H54 (cell line): Measurements from ENCODE around the gene IL17C.

Source experiments
- DNase-seq: peaks from one replicate; pipeline ENCODE4 v3.0.0; 2011; ENCODE audit warnings: low spot score, mixed read lengths; ENCODE audit not compliant: insufficient read length
- FAIRE-seq: peaks from 3 replicates; lab custom pipeline; 2011; peaks lifted over from hg19 to GRCh38; lab: Jason Lieb, UNC
- POLR2A ChIP-seq: IDR thresholded peaks from 2 replicates; pipeline ENCODE4 v1.6.1; 2011; ENCODE audit warnings: low read depth, mild to moderate bottlenecking, low read length

Gene IL17C

DNA sequence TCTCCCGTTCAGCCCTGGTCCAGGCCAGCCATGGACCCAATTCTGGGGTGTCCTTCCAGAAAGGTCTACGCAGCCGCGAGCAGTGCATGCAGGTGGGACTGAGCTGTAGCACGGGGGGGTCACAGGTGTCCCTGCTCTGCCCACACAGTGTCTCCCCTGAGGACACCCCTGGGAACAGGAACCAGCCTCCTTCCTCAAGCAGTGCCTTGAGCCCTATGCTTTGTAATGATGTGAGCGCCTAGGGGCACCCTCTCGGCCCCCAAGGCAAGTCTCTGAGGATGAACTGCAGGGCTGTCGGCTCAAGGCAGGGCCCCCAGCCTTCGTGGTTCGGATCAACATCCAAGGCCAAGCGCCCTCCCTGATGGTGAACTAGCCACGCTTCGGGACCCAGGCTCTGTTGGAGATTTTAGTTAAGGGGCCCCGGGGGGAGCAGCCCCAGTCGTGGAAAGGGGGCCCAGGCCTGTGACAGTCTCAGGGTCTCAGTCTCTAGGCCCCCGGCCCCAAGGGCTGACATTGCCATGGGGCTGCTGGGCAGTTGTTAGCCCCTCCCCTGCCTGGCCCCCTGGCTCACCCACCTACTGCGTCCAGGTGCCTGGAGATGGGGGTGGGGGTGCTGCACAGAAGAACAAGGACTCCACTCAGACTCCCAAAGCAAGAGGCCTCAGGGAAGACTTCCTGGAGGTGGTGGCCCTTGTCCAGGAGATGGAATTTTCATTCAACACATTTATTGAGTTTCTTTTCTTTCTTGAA lies 2.3 kb downstream of the IL17C start:
- DNase-seq (no peak), FAIRE-seq (no peak)
- no peak for TF ChIP-seq POLR2A

DNA sequence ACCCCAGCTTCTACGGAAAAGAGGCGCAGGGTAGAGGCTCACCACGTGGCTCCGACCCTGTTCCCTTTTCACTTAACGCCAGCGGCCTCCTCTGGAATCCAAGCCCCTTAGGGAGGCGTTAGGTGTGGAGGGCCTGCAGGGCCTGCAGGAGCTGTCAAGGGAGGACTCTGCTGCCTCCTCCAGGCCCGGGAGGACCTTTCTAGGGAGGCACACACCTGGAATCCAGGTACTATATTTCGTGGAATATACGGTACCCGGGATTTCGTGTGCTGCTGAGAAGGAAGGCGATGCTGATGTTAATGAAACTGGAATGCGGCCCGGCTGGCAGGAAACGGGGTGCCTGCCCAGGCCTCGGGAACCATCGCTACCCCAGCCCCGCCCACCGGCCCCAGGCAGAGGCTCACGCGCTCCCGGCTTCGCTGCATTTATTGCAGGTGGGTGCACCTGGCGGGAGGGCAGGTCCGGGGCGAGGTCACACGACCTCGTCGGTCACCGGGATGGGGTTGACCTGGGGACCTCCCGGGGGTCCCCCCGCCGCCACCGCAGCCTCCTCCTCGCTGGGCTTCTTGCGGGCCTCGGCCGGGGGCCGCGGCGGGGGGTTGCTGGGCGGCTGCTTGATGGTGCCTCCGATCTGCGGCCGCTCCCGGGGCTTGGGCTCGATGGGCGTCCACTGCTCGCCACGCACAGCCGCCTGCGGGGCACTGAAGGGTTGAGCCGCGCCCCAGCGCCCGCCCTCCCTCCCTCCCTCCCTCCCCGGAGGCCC lies 4.7 kb downstream of the IL17C start:
- DNase-seq (no peak), FAIRE-seq (no peak)
- no peak for TF ChIP-seq POLR2A

DNA sequence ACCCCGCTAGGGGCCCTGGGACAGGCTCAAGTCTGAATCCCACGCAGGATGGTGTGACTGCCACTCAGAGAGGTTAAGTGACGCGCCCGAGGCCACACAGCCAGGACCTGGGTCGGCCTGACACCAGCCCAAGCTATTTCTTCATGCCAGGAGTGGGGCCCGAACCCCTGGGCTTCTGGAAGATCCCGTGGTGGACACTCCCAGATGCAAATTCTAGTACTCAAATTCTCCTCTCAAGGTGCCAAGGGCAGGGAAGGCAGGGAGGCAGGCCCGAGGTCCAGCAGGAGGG lies 5.2 kb downstream of the IL17C start:
- DNase-seq (no peak), FAIRE-seq (no peak)
- no peak for TF ChIP-seq POLR2A

DNA sequence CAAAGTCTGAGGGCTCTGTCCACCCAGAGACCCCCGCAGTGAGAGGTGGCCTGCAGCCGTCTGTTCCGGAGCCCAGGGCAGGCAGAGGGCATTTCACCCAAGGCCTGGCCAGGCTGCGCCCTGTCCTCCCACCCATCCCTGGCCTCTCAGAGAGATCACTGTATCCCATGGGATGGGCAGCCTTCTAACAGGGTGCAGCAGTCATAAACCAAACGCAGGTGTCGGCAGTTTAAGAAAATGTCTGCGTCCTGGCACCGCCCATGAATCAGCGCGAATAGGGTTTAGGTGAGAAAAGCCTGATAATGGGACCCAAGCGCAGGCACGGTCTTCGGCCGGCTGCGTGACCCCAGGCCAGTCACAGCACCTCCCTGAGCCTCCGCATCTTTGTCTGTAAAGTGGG lies 7.1 kb downstream of the IL17C start:
- FAIRE-seq (no peak), DNase-seq (no peak)
- TF ChIP-seq POLR2A: no peak

DNA sequence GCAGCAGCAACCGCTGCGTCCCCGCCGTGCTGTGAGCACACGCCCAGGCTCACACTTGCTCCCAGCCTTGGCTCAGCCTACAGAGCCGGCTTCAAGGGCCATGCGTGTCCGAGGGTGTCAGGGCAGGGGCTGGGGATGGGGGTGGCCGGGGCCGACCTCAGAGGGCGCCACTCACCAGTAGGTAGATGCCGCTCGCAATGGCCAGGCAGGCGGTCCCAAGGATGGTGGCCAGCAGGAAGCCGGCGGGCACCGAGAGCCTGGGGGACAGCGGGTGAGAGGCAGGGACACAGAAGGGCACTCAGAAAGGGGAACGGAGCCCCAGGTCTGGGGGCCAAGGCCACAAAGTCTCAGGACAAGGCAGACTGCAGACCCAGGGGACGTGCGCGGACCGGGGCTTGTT lies 7.6 kb downstream of the IL17C start:
- no peak for FAIRE-seq
- no peak for TF ChIP-seq POLR2A
- no peak for DNase-seq

DNA sequence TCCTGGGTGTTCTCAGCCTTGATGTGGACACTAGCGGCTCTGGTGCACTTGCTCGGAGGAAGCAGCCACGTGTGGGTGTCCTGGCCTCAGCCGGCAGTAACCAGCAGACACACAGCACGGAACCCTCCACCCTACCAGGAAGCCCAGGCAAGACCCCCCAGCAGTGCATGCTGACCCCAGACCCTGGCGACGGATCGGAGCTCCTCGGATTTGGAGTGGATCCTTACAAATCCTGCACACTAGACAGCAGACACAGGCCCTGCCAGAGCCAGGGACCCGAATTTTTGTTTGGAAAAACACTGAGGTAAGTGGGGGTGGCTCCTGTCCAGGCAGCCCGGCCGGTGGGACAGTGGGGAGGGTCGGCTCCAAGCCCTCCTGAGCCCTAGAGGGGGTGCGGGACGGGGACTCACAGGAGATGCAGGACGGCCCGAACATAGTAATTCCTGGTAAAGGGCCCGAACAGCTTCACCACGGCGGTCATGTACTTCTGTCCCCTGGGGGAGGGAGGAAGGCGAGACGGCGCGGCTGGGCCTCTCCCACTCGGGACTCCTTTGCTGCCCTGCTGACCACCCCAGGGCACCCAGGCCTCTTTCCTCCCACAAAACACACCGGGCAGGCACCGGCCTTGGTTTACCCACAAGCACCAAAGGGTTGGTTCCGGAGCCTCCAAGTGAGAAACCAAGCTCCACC lies 8.1 kb downstream of the IL17C start:
- TF ChIP-seq POLR2A: no peak
- no peak for DNase-seq
- FAIRE-seq: no peak

DNA sequence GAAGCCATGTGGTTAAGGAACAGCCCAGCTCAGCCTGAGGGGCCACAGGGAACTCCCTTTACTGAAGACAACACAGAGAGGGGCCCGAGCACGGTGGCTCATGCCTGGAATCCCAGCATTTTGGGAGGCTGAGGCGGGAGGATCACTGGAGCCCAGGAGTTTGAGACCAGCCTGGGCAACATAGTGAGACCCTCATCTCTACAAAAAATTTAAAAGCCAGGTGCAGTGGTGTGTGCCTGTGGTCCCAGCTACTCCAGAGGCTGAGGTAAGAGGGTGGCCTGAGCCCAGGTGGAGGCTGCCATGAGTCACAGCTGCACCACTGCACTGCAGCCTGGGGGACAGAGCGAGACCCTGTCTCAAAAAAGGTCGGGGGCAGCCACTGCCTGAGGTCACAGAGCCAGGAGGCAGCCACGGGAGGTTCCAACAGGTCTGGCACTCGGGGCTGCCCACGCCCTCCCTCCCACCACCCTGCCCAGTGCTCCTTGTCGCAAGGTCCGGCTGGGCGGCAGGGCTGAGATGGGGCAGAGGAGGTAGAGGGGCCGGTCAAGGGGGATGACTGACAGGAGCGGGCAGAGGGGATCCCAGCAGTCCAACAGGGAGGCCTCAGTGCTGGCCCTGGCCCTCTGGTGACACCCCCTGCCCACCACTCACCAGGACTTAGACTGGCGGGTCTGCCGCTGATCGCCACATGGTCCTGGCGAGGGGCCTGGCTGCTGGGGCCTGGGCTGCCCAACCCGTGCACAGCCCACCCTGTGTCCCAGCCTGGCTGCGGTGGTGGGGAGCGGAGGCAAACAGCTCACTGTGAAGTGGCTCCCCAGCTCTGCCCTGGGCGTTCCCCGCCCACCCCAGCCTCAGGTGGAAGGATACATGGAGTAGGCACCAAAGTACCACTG lies 9.1 kb downstream of the IL17C start:
- no peak for FAIRE-seq
- TF ChIP-seq POLR2A: no peak
- DNase-seq: no peak

DNA sequence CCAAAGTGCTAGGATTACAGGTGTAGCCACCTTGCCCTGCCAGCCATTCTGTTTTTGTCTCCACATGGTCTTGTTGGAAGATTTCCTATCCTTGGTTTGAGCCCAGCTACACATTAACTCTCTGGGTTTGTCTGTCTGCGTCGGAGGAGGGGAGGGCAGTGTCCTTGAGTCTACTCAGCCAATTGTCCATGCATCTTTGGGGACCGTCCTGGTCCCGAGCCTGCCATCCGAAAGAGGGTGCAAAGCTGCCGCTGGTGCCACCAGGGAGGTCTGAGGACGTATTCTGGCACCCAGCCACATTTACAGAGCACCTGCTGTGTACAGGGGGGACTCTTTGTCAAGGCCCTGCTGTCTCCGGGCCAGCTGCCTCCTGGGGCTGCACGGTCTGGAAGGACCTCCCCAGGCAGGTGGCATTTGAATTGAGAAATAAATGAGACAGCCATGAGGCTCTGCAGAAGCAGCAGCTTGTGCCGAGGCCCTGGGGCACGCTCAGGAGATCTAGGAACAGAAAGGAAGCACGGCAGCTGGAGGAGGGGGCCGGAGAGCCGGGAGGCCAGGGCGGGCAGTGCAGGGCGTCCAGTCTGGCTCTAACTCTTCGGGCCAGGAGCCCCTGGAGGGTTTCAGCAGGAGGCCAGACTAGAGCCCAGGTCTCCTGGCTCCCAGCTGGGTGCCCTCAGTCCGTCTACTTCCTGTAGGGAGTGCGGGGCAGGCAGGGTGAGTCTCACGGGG lies 11.0 kb downstream of the IL17C start:
- DNase-seq: no peak
- FAIRE-seq: no peak
- TF ChIP-seq POLR2A: no peak

DNA sequence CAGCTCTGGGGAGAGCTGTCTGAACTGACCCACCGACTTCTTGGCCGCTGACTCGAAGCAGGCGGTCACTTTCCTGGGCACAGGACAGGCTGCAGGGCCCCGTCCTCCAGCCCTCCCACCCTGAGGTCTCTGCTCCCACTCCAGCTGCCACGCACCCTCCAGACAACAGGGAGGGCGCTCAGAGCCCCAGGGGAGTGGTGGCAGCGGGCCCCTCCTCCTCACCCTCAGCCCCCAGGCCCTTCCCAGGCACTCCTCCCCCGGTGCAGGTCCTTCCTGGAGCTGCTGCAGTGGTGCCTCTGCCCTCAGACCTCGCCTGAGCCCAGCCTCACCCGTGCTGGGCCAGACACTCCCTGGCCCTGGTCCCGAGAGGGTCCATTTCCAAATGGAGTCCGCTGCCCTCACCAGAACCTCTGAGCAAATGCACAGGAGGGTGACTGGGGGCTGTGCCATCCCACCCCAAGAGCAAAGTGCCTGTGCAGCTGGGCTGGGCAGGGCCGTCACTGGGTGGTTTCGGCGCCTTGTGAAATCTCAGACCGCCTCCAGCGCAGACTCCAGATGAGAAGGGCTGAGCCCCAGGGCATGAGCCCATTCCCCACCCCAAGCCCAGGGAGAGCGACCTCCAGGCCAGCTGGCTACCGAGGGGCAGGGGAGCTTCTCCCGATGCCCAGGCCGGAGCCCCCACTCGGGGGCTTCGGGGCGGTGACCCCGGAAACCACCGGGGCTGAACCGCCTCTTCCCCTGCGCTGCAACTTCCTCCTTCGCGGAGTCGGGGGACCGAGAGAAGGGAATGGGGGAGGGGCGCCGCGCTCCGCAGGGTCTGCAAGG lies 11.8 kb downstream of the IL17C start:
- FAIRE-seq: no peak
- no peak for DNase-seq
- no peak for TF ChIP-seq POLR2A

DNA sequence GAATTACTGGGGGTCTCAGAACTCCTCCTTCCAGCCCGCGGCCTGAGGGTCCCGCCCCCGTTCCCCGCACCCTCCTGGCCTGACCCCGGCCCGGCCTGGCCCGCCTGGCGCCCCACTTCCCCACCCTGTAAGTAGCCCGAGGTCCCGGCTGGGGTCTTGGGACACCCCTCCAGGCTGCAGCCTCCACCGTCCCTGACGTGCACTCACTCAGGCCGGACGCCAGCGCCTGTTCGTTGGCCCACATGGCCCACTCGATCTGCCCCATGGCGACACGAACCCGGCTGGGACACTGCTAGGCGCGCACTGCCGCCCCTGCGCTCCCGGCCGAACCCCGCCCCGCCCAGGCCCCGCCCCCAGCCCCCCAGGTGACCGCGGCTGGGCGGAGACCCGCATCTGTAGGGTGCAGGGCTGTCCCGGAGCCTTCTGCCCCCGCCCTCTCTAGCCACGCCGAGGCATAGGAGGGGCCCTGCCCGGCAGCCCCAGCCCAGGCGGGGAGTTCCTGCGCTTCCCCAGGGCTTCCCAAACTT lies 12.4 kb downstream of the IL17C start, which contains the start of gene CYBA:
TSS of gene CYBA (minus strand) at position 305 of the 527 bp plus-strand sequence. CDS start at position 265, 40 bp downstream.
- FAIRE-seq (no peak), DNase-seq (no peak)
- no peak for TF ChIP-seq POLR2A

DNA sequence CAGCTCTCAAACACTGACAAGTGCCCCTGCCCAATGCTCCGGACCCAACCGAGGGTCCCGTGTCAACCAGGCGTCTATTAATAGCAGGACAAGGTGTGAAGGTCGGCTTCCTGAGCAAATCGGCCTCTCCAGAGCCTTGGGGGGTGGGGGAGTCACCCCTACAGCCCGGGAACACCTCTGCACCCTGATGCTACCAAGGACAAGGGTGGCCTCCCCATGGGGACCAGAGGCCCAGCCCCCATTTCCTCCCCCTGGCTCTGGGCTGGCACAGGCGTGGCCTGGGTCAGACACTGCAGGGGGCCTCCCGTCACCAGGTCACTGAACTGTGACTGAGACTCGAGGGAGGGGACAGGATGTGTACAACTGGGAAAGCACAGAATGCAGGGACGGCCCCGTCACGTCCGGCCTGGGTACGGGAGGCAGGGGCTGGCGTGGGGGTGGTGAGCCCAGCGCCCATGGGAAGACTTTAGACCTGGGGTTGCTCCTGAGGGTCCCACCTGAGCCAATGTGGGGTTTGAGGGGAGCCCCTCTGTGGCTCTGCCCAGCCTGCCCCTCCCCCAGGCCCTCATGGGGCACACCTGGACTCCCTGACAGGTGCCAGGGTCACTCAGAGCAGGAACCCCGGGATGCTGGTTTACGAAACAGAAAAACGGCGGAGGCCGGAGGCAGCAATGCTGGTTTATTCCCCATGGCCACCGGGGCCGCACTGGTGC lies 13.1 kb downstream of the IL17C start:
- DNase-seq (no peak), FAIRE-seq (no peak)
- TF ChIP-seq POLR2A: no peak
